WTC11 (cell line): ENCODE measurements around the gene NUDT6.

Experiments
- CTCF ChIP-seq: fragments of 200-600 bp; IDR thresholded peaks from 2 replicates; pipeline ENCODE4 v1.8.0; 2022; ENCODE audit warnings: antibody characterized with exemption
- ELF4 ChIP-seq: sonication (generic); formaldehyde crosslinking; IDR thresholded peaks from 2 replicates; pipeline ENCODE4 v1.8.1; 2022; ENCODE audit warnings: low read depth, mild to moderate bottlenecking, moderate library complexity, missing genetic modification reagents
- SP1 ChIP-seq: sonication (generic); formaldehyde crosslinking; conservative IDR thresholded peaks from 2 replicates; pipeline ENCODE4 v1.8.1; 2022; ENCODE audit warnings: missing genetic modification reagents
- TF ChIP-seq, protein P1 (sequence below): sonication (generic); formaldehyde crosslinking; IDR thresholded peaks from 2 replicates; pipeline ENCODE4 v1.8.1; 2023; ENCODE audit warnings: mild to moderate bottlenecking, missing genetic modification reagents, moderate library complexity

DNA sequence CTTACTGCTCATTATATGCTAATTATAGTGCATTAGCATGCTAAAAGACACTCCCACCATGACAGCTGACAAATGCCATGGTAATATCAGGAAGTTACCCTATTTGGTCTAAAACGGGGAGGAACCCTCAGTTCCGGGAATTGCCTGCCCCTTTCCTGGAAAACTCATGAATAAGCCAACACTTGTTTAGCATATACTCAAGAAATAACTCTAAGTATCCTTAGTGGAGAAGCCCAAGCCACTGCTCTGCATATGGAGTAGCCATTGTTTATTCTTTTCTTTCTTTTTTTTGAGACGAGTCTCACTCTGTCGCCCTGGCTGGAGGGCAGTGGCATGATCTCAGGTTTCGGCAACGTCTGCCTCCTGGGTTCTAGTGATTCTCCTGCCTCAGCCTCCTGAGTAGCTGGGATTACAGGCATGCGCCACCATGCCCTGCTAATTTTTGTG is 15.5 kb downstream of the NUDT6 start:
- TF ChIP-seq CTCF (no peak), ELF4 (CRISPR knock-in tag) (no peak), SP1 (CRISPR knock-in tag) (no peak)
- TF ChIP-seq, protein P1, sequence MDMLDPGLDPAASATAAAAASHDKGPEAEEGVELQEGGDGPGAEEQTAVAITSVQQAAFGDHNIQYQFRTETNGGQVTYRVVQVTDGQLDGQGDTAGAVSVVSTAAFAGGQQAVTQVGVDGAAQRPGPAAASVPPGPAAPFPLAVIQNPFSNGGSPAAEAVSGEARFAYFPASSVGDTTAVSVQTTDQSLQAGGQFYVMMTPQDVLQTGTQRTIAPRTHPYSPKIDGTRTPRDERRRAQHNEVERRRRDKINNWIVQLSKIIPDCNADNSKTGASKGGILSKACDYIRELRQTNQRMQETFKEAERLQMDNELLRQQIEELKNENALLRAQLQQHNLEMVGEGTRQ (CRISPR knock-in tag), result no peak
